Measurements from ENCODE around the gene FAM124B.

Gene FAM124B

GRCh38 chr2:224401641-224402342 lies at the start of gene FAM124B:
FAM124B (minus strand) TSS chr2:224402107; CDS start chr2:224401768, 339 bp downstream.
- DNase-seq = peak; percentile 15

- no peak for DNase-seq
These were observed 47.6 kb upstream of the FAM124B start for GRCh38 chr2:224449212-224450147.

GRCh38 chr2:224448236-224448635 lies 46.3 kb upstream of the FAM124B start:
- no peak for DNase-seq

- DNase-seq = no peak
These were observed 42.9 kb upstream of the FAM124B start for GRCh38 chr2:224444783-224445182.

GRCh38 chr2:224444021-224444420 lies 42.1 kb upstream of the FAM124B start:
- DNase-seq = peak; percentile 62

- peak; percentile 40 for DNase-seq
These were observed 40.4 kb upstream of the FAM124B start for GRCh38 chr2:224442071-224442967.

- DNase-seq = no peak
These were observed 39.1 kb upstream of the FAM124B start for GRCh38 chr2:224440988-224441387.

GRCh38 chr2:224438726-224439125 lies 36.8 kb upstream of the FAM124B start:
- DNase-seq = no peak

- DNase-seq = no peak
These were observed 34.7 kb upstream of the FAM124B start for GRCh38 chr2:224436634-224437033.

GRCh38 chr2:224434618-224435017 lies 32.7 kb upstream of the FAM124B start:
- DNase-seq = no peak

- no peak for DNase-seq
These were observed 31.5 kb upstream of the FAM124B start for GRCh38 chr2:224433442-224433841.

GRCh38 chr2:224432003-224432579 lies 30.2 kb upstream of the FAM124B start:
- no peak for DNase-seq

- DNase-seq = no peak
These were observed 27.5 kb upstream of the FAM124B start for GRCh38 chr2:224429441-224429810.

- DNase-seq = no peak
These were observed 27.0 kb upstream of the FAM124B start for GRCh38 chr2:224428787-224429440.

- no peak for DNase-seq
These were observed 25.6 kb upstream of the FAM124B start for GRCh38 chr2:224427471-224427870.

- no peak for DNase-seq
These were observed 24.7 kb upstream of the FAM124B start for GRCh38 chr2:224426656-224427055.

GRCh38 chr2:224421065-224421464 lies 19.2 kb upstream of the FAM124B start:
- no peak for DNase-seq

- no peak for DNase-seq
These were observed 16.0 kb upstream of the FAM124B start for GRCh38 chr2:224417947-224418346.

- no peak for DNase-seq
These were observed 15.4 kb upstream of the FAM124B start for GRCh38 chr2:224417361-224417729.

- no peak for DNase-seq
These were observed 14.9 kb upstream of the FAM124B start for GRCh38 chr2:224416656-224417360.

- no peak for DNase-seq
These were observed 11.5 kb upstream of the FAM124B start for GRCh38 chr2:224413381-224413780.
